GM18858 (cell line): ENCODE data around the gene CA4.
"Not testable (repeated sequence)": the region's sequence is repeated elsewhere in the genome, so short reads cannot be mapped to it uniquely, and the experiment has no call there.

Experiments
- ATAC-seq: cut with Tn5 transposase; IDR thresholded peaks from one replicate; pipeline ENCODE4 v1.9.1; 2021; ENCODE audit not compliant: unreplicated experiment

CA4 gene

GRCh38 chr17:60149691-60150582, at the start of gene CA4:
CA4 (plus strand) TSS chr17:60149973; CDS start chr17:60150035, 62 bp downstream.
- no peak for ATAC-seq

- ATAC-seq, result not testable (repeated sequence)
These were observed 49.2 kb upstream of the CA4 start for GRCh38 chr17:60100577-60100976.

- not testable (repeated sequence) for ATAC-seq
These were observed 47.6 kb upstream of the CA4 start for GRCh38 chr17:60102015-60102631.

GRCh38 chr17:60102632-60103096, 47.1 kb upstream of the CA4 start:
- no peak for ATAC-seq

GRCh38 chr17:60103957-60104356, 45.8 kb upstream of the CA4 start:
- no peak for ATAC-seq

GRCh38 chr17:60106340-60107059, 43.3 kb upstream of the CA4 start:
- no peak for ATAC-seq

- no peak for ATAC-seq
These were observed 42.1 kb upstream of the CA4 start for GRCh38 chr17:60107526-60108257.

- ATAC-seq, result not testable (repeated sequence)
These were observed 41.5 kb upstream of the CA4 start for GRCh38 chr17:60108309-60108708.

GRCh38 chr17:60108712-60109111, 41.1 kb upstream of the CA4 start:
- no peak for ATAC-seq

GRCh38 chr17:60109161-60109560, 40.6 kb upstream of the CA4 start:
- ATAC-seq, result no peak

- ATAC-seq, result no peak
These were observed 39.2 kb upstream of the CA4 start for GRCh38 chr17:60110586-60110985.

- ATAC-seq, result not testable (repeated sequence)
These were observed 38.1 kb upstream of the CA4 start for GRCh38 chr17:60111661-60112060.

- ATAC-seq, result not testable (repeated sequence)
These were observed 34.4 kb upstream of the CA4 start for GRCh38 chr17:60115364-60115763.

- not testable (repeated sequence) for ATAC-seq
These were observed 33.6 kb upstream of the CA4 start for GRCh38 chr17:60116196-60116595.

GRCh38 chr17:60119162-60119561, 30.6 kb upstream of the CA4 start:
- not testable (repeated sequence) for ATAC-seq

- not testable (repeated sequence) for ATAC-seq
These were observed 29.7 kb upstream of the CA4 start for GRCh38 chr17:60119807-60120748.

GRCh38 chr17:60127068-60128064, 22.4 kb upstream of the CA4 start:
- no peak for ATAC-seq

- ATAC-seq, result no peak
These were observed 21.5 kb upstream of the CA4 start for GRCh38 chr17:60128171-60128859.
